ENCODE measurements around the gene MRPL42. TPM values are rescaled to one million over a fixed set of nuclear protein-coding genes. Genes with fewer than 3 reads are reported as not detected.
A peak's percentile ranks its signal among the peaks of the same experiment; 100 is the strongest.
"Not testable (repeated sequence)": the region's sequence is repeated elsewhere in the genome, so short reads cannot be mapped to it uniquely, and the experiment has no call there.

MRPL42 gene
- polyA plus RNA-seq, 3 donors from 2014 or later = 64.2 to 92.9 (median 67.6) TPM

- H3K27ac Mint-ChIP-seq = peak overlapping the region in 1 of 6 donors; percentile 49
Measured at GRCh38 chr12:93494096-93494495, 26.8 kb downstream of the MRPL42 start.

GRCh38 chr12:93497456-93497855, 30.1 kb downstream of the MRPL42 start:
- Mint-ChIP-seq H3K4me1 (no peaks in the 10 kb centered on the region), H3K27ac (no peak overlapping the region), H3K27me3 (ENCODE audit: low read depth in 3 of 3) (peaks cover 0 to 1% (median 0%) of the 10 kb centered on the region in 3 donors), H3K36me3 (peaks cover 3 to 25% (median 8%) of the 10 kb centered on the region in 3 donors), H3K4me3 (no peak overlapping the region), H3K9me3 (no peaks in the 10 kb centered on the region)
- no peak for DNase-seq

More at GRCh38 chr12:93494096-93494495, 26.8 kb downstream of the MRPL42 start:
- Mint-ChIP-seq H3K36me3 (peaks cover 12 to 29% (median 12%) of the 10 kb centered on the region in 3 donors), H3K4me3 (no peak overlapping the region), H3K27me3 (ENCODE audit: low read depth in 3 of 3) (peaks cover 0 to 1% (median 0%) of the 10 kb centered on the region in 3 donors), H3K9me3 (no peaks in the 10 kb centered on the region), H3K4me1 (peaks cover 0 to 2% of the 10 kb centered on the region in 2 donors)
- DNase-seq = no peak

GRCh38 chr12:93498813-93499212, 31.5 kb downstream of the MRPL42 start:
- H3K36me3 Mint-ChIP-seq = peaks cover 8 to 29% (median 11%) of the 10 kb centered on the region in 3 donors
- H3K4me1 Mint-ChIP-seq; H3K9me3 Mint-ChIP-seq; H3K27me3 Mint-ChIP-seq (ENCODE audit: low read depth in 3 of 3); DNase-seq; H3K27ac Mint-ChIP-seq; H3K4me3 Mint-ChIP-seq: not testable (repeated sequence)

- DNase-seq = no peak
- Mint-ChIP-seq H3K27me3 (ENCODE audit: low read depth in 3 of 3) (peaks cover 0 to 2% (median 0%) of the 10 kb centered on the region in 3 donors), H3K27ac (no peak overlapping the region), H3K9me3 (no peaks in the 10 kb centered on the region), H3K4me3 (no peak overlapping the region), H3K4me1 (no peaks in the 10 kb centered on the region), H3K36me3 (peaks cover 8 to 25% (median 14%) of the 10 kb centered on the region in 3 donors)
Measured at GRCh38 chr12:93500201-93500600, 32.9 kb downstream of the MRPL42 start.

- Mint-ChIP-seq H3K9me3 (no peaks in the 10 kb centered on the region), H3K27me3 (ENCODE audit: low read depth in 3 of 3) (peaks cover 0 to 2% (median 0%) of the 10 kb centered on the region in 3 donors), H3K36me3 (peaks cover 11 to 25% (median 18%) of the 10 kb centered on the region in 3 donors), H3K4me3 (no peak overlapping the region), H3K4me1 (no peaks in the 10 kb centered on the region), H3K27ac (no peak overlapping the region)
- no peak for DNase-seq
Measured at GRCh38 chr12:93500667-93501066, 33.4 kb downstream of the MRPL42 start.

- H3K4me3 Mint-ChIP-seq = no peak overlapping the region
- H3K27me3 Mint-ChIP-seq (ENCODE audit: low read depth in 3 of 3) = peaks cover 0 to 1% (median 0%) of the 10 kb centered on the region in 3 donors
- peak overlapping the region in 1 of 6 donors; percentile 75 for H3K27ac Mint-ChIP-seq
- no peaks in the 10 kb centered on the region for H3K9me3 Mint-ChIP-seq
- peaks cover 8 to 10% (median 10%) of the 10 kb centered on the region in 3 donors for H3K36me3 Mint-ChIP-seq
- peak; percentile 48 to 59 (median 51) for DNase-seq
- H3K4me1 Mint-ChIP-seq = peaks cover 0 to 1% of the 10 kb centered on the region in 2 donors
Measured at GRCh38 chr12:93502802-93503623, 35.7 kb downstream of the MRPL42 start.

- peak overlapping the region in 1 of 6 donors; percentile 7 for H3K27ac Mint-ChIP-seq
- no peak overlapping the region for H3K4me3 Mint-ChIP-seq
- H3K36me3 Mint-ChIP-seq = peaks cover 8 to 10% (median 8%) of the 10 kb centered on the region in 3 donors
- no peak for DNase-seq
- peaks cover 0 to 1% (median 0%) of the 10 kb centered on the region in 3 donors for H3K27me3 Mint-ChIP-seq (ENCODE audit: low read depth in 3 of 3)
- peaks cover 0 to 5% of the 10 kb centered on the region in 2 donors for H3K4me1 Mint-ChIP-seq
- H3K9me3 Mint-ChIP-seq = no peaks in the 10 kb centered on the region
Measured at GRCh38 chr12:93507165-93507564, 39.9 kb downstream of the MRPL42 start.

GRCh38 chr12:93509506-93509905, 42.2 kb downstream of the MRPL42 start:
- no peak for DNase-seq
- peaks cover 3 to 6% (median 4%) of the 10 kb centered on the region in 3 donors for H3K36me3 Mint-ChIP-seq
- H3K27ac Mint-ChIP-seq = no peak overlapping the region
- peaks cover 0 to 5% of the 10 kb centered on the region in 2 donors for H3K4me1 Mint-ChIP-seq
- no peaks in the 10 kb centered on the region for H3K9me3 Mint-ChIP-seq
- H3K4me3 Mint-ChIP-seq = no peak overlapping the region
- H3K27me3 Mint-ChIP-seq (ENCODE audit: low read depth in 3 of 3) = peaks cover 0 to 2% (median 0%) of the 10 kb centered on the region in 3 donors

GRCh38 chr12:93514853-93515252, 47.5 kb downstream of the MRPL42 start:
- Mint-ChIP-seq H3K4me3 (no peak overlapping the region), H3K27me3 (ENCODE audit: low read depth in 3 of 3) (peaks cover 0 to 2% (median 0%) of the 10 kb centered on the region in 3 donors), H3K9me3 (no peaks in the 10 kb centered on the region), H3K4me1 (no peaks in the 10 kb centered on the region), H3K36me3 (peaks cover 0 to 4% (median 0%) of the 10 kb centered on the region in 3 donors), H3K27ac (no peak overlapping the region)
- DNase-seq = no peak

GRCh38 chr12:93518725-93519124, 51.4 kb downstream of the MRPL42 start:
- no peak for DNase-seq
- H3K9me3 Mint-ChIP-seq = no peaks in the 10 kb centered on the region
- H3K4me1 Mint-ChIP-seq = peaks cover 13 to 24% of the 10 kb centered on the region in 2 donors
- H3K27ac Mint-ChIP-seq = no peak overlapping the region
- H3K36me3 Mint-ChIP-seq = peaks cover 0 to 4% (median 0%) of the 10 kb centered on the region in 3 donors
- H3K4me3 Mint-ChIP-seq = no peak overlapping the region
- H3K27me3 Mint-ChIP-seq (ENCODE audit: low read depth in 3 of 3) = peaks cover 0 to 2% (median 0%) of the 10 kb centered on the region in 3 donors

GRCh38 chr12:93519859-93520258, 52.5 kb downstream of the MRPL42 start:
- no peak overlapping the region for H3K4me3 Mint-ChIP-seq
- no peaks in the 10 kb centered on the region for H3K9me3 Mint-ChIP-seq
- no peaks in the 10 kb centered on the region for H3K27me3 Mint-ChIP-seq (ENCODE audit: low read depth in 3 of 3)
- DNase-seq = no peak
- peaks cover 0 to 4% (median 0%) of the 10 kb centered on the region in 3 donors for H3K36me3 Mint-ChIP-seq
- peaks cover 13 to 24% of the 10 kb centered on the region in 2 donors for H3K4me1 Mint-ChIP-seq
- H3K27ac Mint-ChIP-seq = no peak overlapping the region

- H3K9me3 Mint-ChIP-seq = no peaks in the 10 kb centered on the region
- no peak for DNase-seq
- H3K27ac Mint-ChIP-seq = no peak overlapping the region
- H3K36me3 Mint-ChIP-seq = peaks cover 0 to 4% (median 0%) of the 10 kb centered on the region in 3 donors
- H3K4me3 Mint-ChIP-seq = no peak overlapping the region
- H3K4me1 Mint-ChIP-seq = peaks cover 13 to 24% of the 10 kb centered on the region in 2 donors
- H3K27me3 Mint-ChIP-seq (ENCODE audit: low read depth in 3 of 3) = no peaks in the 10 kb centered on the region
Measured at GRCh38 chr12:93520454-93520853, 53.1 kb downstream of the MRPL42 start.

- Mint-ChIP-seq H3K4me3 (peak overlapping the region in 4 of 5 donors; percentile 20 to 64 (median 44)), H3K4me1 (peaks cover 13 to 24% of the 10 kb centered on the region in 2 donors), H3K9me3 (no peaks in the 10 kb centered on the region), H3K27me3 (ENCODE audit: low read depth in 3 of 3) (no peaks in the 10 kb centered on the region), H3K36me3 (no peaks in the 10 kb centered on the region), H3K27ac (peak overlapping the region in 3 of 6 donors; percentile 59 to 83 (median 73))
- peak; percentile 29 to 45 (median 34) for DNase-seq
Measured at GRCh38 chr12:93521225-93522080, 54.1 kb downstream of the MRPL42 start.

Data from immature natural killer cell (primary cell).